T-helper 17 cell (primary cell): ENCODE measurements around the gene ASB13. TPM values are rescaled to one million over a fixed set of nuclear protein-coding genes. Genes with fewer than 3 reads are reported as not detected.

Source experiments
- ATAC-seq: fragments of 150-1000 bp; cut with Tn5 transposase; 2 replicates; pipeline ENCODE4 v1.10.0; 2021; ENCODE audit warnings: mild to moderate bottlenecking, moderate library complexity
- DNase-seq, 3 donors: peaks; one replicate each; pipeline versions ENCODE4 v3.0.0 to v3.0.0-alpha.2; 2020 to 2021
- H3K9me3 ChIP-seq: one replicate; pipeline ENCODE4 v1.7.0; 2013; ENCODE audit warnings: low read length, mild to moderate bottlenecking; ENCODE audit not compliant: control insufficient read depth, poor library complexity, severe bottlenecking
- H3K27ac Mint-ChIP-seq: one replicate; pipeline ENCODE4 v1.8.0; 2022; ENCODE audit warnings: mild to moderate bottlenecking, moderate library complexity, mixed read lengths
- H3K27me3 Mint-ChIP-seq: one replicate; pipeline ENCODE4 v1.8.0; 2022; ENCODE audit warnings: mixed read lengths
- H3K36me3 Mint-ChIP-seq: one replicate; pipeline ENCODE4 v1.8.0; 2022; ENCODE audit warnings: low read depth, mixed read lengths
- H3K4me1 Mint-ChIP-seq: one replicate; pipeline ENCODE4 v1.8.0; 2022; ENCODE audit warnings: mild to moderate bottlenecking, mixed read lengths
- H3K4me3 Mint-ChIP-seq: one replicate; pipeline ENCODE4 v1.8.0; 2022; ENCODE audit warnings: mild to moderate bottlenecking, moderate library complexity, mixed read lengths
- total RNA-seq, 4 donors: library from RNA in 2 of 4; stranded (reverse) in 2 of 4; gene quantifications; one replicate each; pipeline ENCODE4 v1.2.3 and lab custom pipeline; 2022 to 2026

ASB13 gene
- total RNA-seq, 2 donors from 2014 or later: 6.0 to 11.6 TPM

- H3K4me3 Mint-ChIP-seq: no peak overlapping the region
- no peak overlapping the region for H3K27ac Mint-ChIP-seq
- no peaks in the 10 kb centered on the region for H3K36me3 Mint-ChIP-seq
- H3K9me3 ChIP-seq: no peaks in the 10 kb centered on the region
- H3K4me1 Mint-ChIP-seq: peaks cover 9% of the 10 kb centered on the region
- H3K27me3 Mint-ChIP-seq: peaks cover 14% of the 10 kb centered on the region
- no peak for DNase-seq
- ATAC-seq: no peak
Observed at GRCh38 chr10:5620966-5621365, 45.4 kb downstream of the ASB13 start.

GRCh38 chr10:5620223-5620721, 46.1 kb downstream of the ASB13 start:
- Mint-ChIP-seq H3K4me1 (peaks cover 9% of the 10 kb centered on the region), H3K36me3 (no peaks in the 10 kb centered on the region), H3K27ac (no peak overlapping the region), H3K27me3 (peaks cover 14% of the 10 kb centered on the region), H3K4me3 (no peak overlapping the region)
- no peak for ATAC-seq
- H3K9me3 ChIP-seq: no peaks in the 10 kb centered on the region
- no peak for DNase-seq

GRCh38 chr10:5619362-5620211, 46.8 kb downstream of the ASB13 start:
- Mint-ChIP-seq H3K27ac (no peak overlapping the region), H3K36me3 (peaks cover 2% of the 10 kb centered on the region), H3K4me1 (peaks cover 9% of the 10 kb centered on the region), H3K4me3 (no peak overlapping the region), H3K27me3 (peaks cover 14% of the 10 kb centered on the region)
- ATAC-seq (no peak), DNase-seq (no peak)
- H3K9me3 ChIP-seq: no peaks in the 10 kb centered on the region

- H3K9me3 ChIP-seq: no peaks in the 10 kb centered on the region
- Mint-ChIP-seq H3K36me3 (peaks cover 2% of the 10 kb centered on the region), H3K4me3 (no peak overlapping the region), H3K4me1 (peaks cover 9% of the 10 kb centered on the region), H3K27me3 (peaks cover 14% of the 10 kb centered on the region), H3K27ac (no peak overlapping the region)
- DNase-seq (no peak), ATAC-seq (no peak)
Observed at GRCh38 chr10:5618829-5619228, 47.6 kb downstream of the ASB13 start.

GRCh38 chr10:5618042-5618441, 48.4 kb downstream of the ASB13 start:
- no peaks in the 10 kb centered on the region for H3K9me3 ChIP-seq
- H3K27ac Mint-ChIP-seq: no peak overlapping the region

GRCh38 chr10:5617521-5617920, 48.9 kb downstream of the ASB13 start:
- no peak for ATAC-seq
- Mint-ChIP-seq H3K27ac (no peak overlapping the region), H3K36me3 (peaks cover 2% of the 10 kb centered on the region), H3K4me1 (peaks cover 5% of the 10 kb centered on the region), H3K4me3 (no peak overlapping the region), H3K27me3 (peaks cover 14% of the 10 kb centered on the region)
- H3K9me3 ChIP-seq: no peaks in the 10 kb centered on the region
- DNase-seq: no peak

More at GRCh38 chr10:5618042-5618441, 48.4 kb downstream of the ASB13 start:
- DNase-seq (no peak), ATAC-seq (no peak)
- peaks cover 2% of the 10 kb centered on the region for H3K36me3 Mint-ChIP-seq
- H3K4me1 Mint-ChIP-seq: peaks cover 6% of the 10 kb centered on the region
- no peak overlapping the region for H3K4me3 Mint-ChIP-seq
- peaks cover 14% of the 10 kb centered on the region for H3K27me3 Mint-ChIP-seq

GRCh38 chr10:5616836-5617235, 49.6 kb downstream of the ASB13 start:
- no peaks in the 10 kb centered on the region for H3K9me3 ChIP-seq
- Mint-ChIP-seq H3K4me1 (peaks cover 3% of the 10 kb centered on the region), H3K4me3 (no peak overlapping the region), H3K27me3 (peaks cover 14% of the 10 kb centered on the region), H3K27ac (no peak overlapping the region), H3K36me3 (peaks cover 2% of the 10 kb centered on the region)
- ATAC-seq (no peak), DNase-seq (no peak)

- Mint-ChIP-seq H3K27ac (no peak overlapping the region), H3K36me3 (peaks cover 2% of the 10 kb centered on the region), H3K4me3 (no peak overlapping the region), H3K27me3 (peaks cover 14% of the 10 kb centered on the region), H3K4me1 (peaks cover 2% of the 10 kb centered on the region)
- no peaks in the 10 kb centered on the region for H3K9me3 ChIP-seq
- DNase-seq (no peak), ATAC-seq (no peak)
Observed at GRCh38 chr10:5616046-5616445, 50.3 kb downstream of the ASB13 start.

- peaks cover 2% of the 10 kb centered on the region for H3K36me3 Mint-ChIP-seq
- H3K27ac Mint-ChIP-seq: no peak overlapping the region
- ATAC-seq: no peak
- peaks cover 14% of the 10 kb centered on the region for H3K27me3 Mint-ChIP-seq
- DNase-seq: no peak
- H3K4me1 Mint-ChIP-seq: peaks cover 4% of the 10 kb centered on the region
- H3K9me3 ChIP-seq: no peaks in the 10 kb centered on the region
- no peak overlapping the region for H3K4me3 Mint-ChIP-seq
Observed at GRCh38 chr10:5615316-5615715, 51.1 kb downstream of the ASB13 start.

GRCh38 chr10:5614155-5614721, 52.2 kb downstream of the ASB13 start:
- Mint-ChIP-seq H3K4me3 (no peak overlapping the region), H3K27ac (no peak overlapping the region), H3K27me3 (peaks cover 11% of the 10 kb centered on the region), H3K4me1 (peaks cover 6% of the 10 kb centered on the region), H3K36me3 (peaks cover 2% of the 10 kb centered on the region)
- no peak for ATAC-seq
- no peak for DNase-seq
- no peaks in the 10 kb centered on the region for H3K9me3 ChIP-seq

GRCh38 chr10:5613481-5614154, 52.8 kb downstream of the ASB13 start:
- ATAC-seq (no peak), DNase-seq (no peak)
- Mint-ChIP-seq H3K36me3 (peaks cover 2% of the 10 kb centered on the region), H3K4me1 (peaks cover 6% of the 10 kb centered on the region), H3K4me3 (no peak overlapping the region), H3K27ac (no peak overlapping the region), H3K27me3 (peaks cover 10% of the 10 kb centered on the region)
- H3K9me3 ChIP-seq: no peaks in the 10 kb centered on the region

- H3K9me3 ChIP-seq: no peaks in the 10 kb centered on the region
- H3K4me1 Mint-ChIP-seq: peaks cover 7% of the 10 kb centered on the region
- no peak overlapping the region for H3K27ac Mint-ChIP-seq
- DNase-seq (no peak), ATAC-seq (no peak)
- H3K4me3 Mint-ChIP-seq: no peak overlapping the region
- H3K27me3 Mint-ChIP-seq: peaks cover 15% of the 10 kb centered on the region
- peaks cover 4% of the 10 kb centered on the region for H3K36me3 Mint-ChIP-seq
Observed at GRCh38 chr10:5611899-5612680, 54.3 kb downstream of the ASB13 start.
